Measurements from ENCODE around the gene RAB29. TPM values are rescaled to one million over a fixed set of nuclear protein-coding genes. Genes with fewer than 3 reads are reported as not detected.

RAB29 gene
- total RNA-seq, 1 experiment from 2014 or later = 15.1 TPM

GRCh38 chr1:205769641-205770365, 5.5 kb downstream of the RAB29 start:
- no peaks in the 10 kb centered on the region for H3K36me3 ChIP-seq (ENCODE audit: control insufficient read depth, insufficient read depth, low read length)
- H3K4me1 ChIP-seq (ENCODE audit: control insufficient read depth, insufficient read depth, low read length) = peaks cover 5% of the 10 kb centered on the region; the same call in 1 of the 2 replicates
- BruUV-seq (replicated peaks) = no TSS peak
- no peak for TF ChIP-seq SIN3A (IDR thresholded peaks at IDR 0.05; ENCODE audit: borderline replicate concordance, insufficient read depth, low read depth, low read length)
- TF ChIP-seq CTCF (IDR thresholded peaks at IDR 0.05) = no peak
- no peak for TF ChIP-seq REST (IDR thresholded peaks at IDR 0.05; ENCODE audit: insufficient read depth in 1 of 2, low read depth in 2 of 2, low read length in 1 of 2)
- no peak for TF ChIP-seq POLR2AphosphoS5 (IDR thresholded peaks at IDR 0.05; ENCODE audit: low read depth, low read length)
- TF ChIP-seq TCF7L2 (IDR thresholded peaks at IDR 0.05; ENCODE audit: low read depth, low read length) = no peak
- no peaks in the 10 kb centered on the region for H3K27me3 ChIP-seq (ENCODE audit: control insufficient read depth, insufficient read depth, low read length)
- intact Hi-C loops (cut with micrococcal nuclease; ENCODE audit: unreplicated experiment) (no loop called here), in situ Hi-C loops (cut with HindIII; ENCODE audit: low pct_unique_long_range_greater_than_20kb, low sequenced_read_pairs) (no loop called here)
- H3K9me3 ChIP-seq (ENCODE audit: control insufficient read depth, insufficient read depth, low read depth, low read length) = no peaks in the 10 kb centered on the region
- POLR2A ChIA-PET = interaction anchor here (0.7 kb wide), 1 partner anchor 15 kb away, joined by 3 read pairs; no protein-coding TSS in a partner anchor
- H3K27ac ChIP-seq (ENCODE audit: low read length) = no peak overlapping the region
- DNase-seq (ENCODE audit: low read depth, low spot score) = no peak
- ATAC-seq = no peak
- CTCF ChIA-PET = interaction anchor here (0.6 kb wide), 1 partner anchor 127 kb away, joined by 11 read pairs; no protein-coding TSS in a partner anchor
- H3K4me3 ChIP-seq (ENCODE audit: low read depth in 2 of 2, low read length in 2 of 2) = no peak overlapping the region

DNA sequence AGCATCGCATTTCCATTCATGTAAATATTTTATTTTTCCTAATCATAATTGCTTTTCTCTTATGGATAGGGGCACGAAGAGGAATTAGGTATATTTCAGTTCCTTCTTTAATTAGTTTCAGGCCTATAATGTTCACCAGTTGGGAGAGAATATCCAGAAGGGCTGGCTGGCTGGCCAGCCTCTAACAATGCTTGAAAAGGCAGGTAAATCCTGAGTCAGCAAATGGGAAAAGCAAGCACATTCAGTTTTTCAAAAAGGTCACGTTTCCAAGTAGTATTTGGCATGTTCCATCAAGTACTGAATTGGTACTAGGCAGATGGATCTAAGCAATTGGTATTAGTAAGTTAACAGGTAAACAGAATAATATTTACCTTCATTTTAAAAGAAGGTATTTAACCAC, 8.0 kb downstream of the RAB29 start:
- BruUV-seq (replicated peaks) = no TSS peak
- Histone ChIP-seq H3K36me3 (ENCODE audit: control insufficient read depth, insufficient read depth, low read length) (no peaks in the 10 kb centered on the region), H3K4me1 (ENCODE audit: control insufficient read depth, insufficient read depth, low read length) (no peaks in the 10 kb centered on the region), H3K4me3 (ENCODE audit: low read depth in 2 of 2, low read length in 2 of 2) (no peak overlapping the region), H3K27me3 (ENCODE audit: control insufficient read depth, insufficient read depth, low read length) (no peaks in the 10 kb centered on the region), H3K9me3 (ENCODE audit: control insufficient read depth, insufficient read depth, low read depth, low read length) (no peaks in the 10 kb centered on the region), H3K27ac (ENCODE audit: low read length) (no peak overlapping the region)
- ATAC-seq (no peak), DNase-seq (ENCODE audit: low read depth, low spot score) (no peak)
- ChIA-PET CTCF (no interaction called here), POLR2A (no interaction called here)
- intact Hi-C loops (cut with micrococcal nuclease; ENCODE audit: unreplicated experiment) (no loop called here), in situ Hi-C loops (cut with HindIII; ENCODE audit: low pct_unique_long_range_greater_than_20kb, low sequenced_read_pairs) (no loop called here)
- no peak for TF ChIP-seq TCF7L2 (IDR thresholded peaks at IDR 0.05; ENCODE audit: low read depth, low read length)
- TF ChIP-seq SIN3A (IDR thresholded peaks at IDR 0.05; ENCODE audit: borderline replicate concordance, insufficient read depth, low read depth, low read length) = no peak
- TF ChIP-seq CTCF (IDR thresholded peaks at IDR 0.05) = no peak
